Retina (tissue), 1 donor: ENCODE results near the gene CTCFL.
"Not testable (repeated sequence)": the region's sequence is repeated elsewhere in the genome, so short reads cannot be mapped to it uniquely, and the experiment has no call there.

ENCODE experiments used
- DNase-seq: peaks from one replicate; pipeline ENCODE4 v3.0.0-alpha.2; 2016

Gene CTCFL

GRCh38 chr20:57536120-57536708 is 11.3 kb upstream of the CTCFL start:
- DNase-seq = no peak

GRCh38 chr20:57535297-57535696 is 10.4 kb upstream of the CTCFL start:
- no peak for DNase-seq

GRCh38 chr20:57532104-57532503 is 7.2 kb upstream of the CTCFL start:
- no peak for DNase-seq

- no peak for DNase-seq
These were observed 5.5 kb upstream of the CTCFL start for GRCh38 chr20:57530327-57530981.

DNA sequence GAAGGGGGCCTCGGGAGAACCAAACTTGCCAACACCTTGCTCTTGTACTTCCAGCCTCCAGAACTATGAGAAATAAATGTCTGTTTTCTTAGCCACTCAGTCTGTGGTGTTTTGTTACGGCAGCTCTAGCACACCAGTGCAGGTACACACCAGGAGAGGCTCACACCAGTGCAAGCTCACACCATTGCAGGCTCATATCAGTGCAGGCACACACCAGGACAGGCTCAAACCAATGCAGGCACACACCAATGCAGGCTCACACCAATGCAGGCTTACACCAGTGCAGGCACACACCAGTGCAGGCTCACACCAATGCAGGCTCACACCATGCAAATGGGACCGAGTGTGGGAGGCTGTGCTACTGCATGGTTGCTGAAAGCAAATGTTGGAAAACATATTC is 4.9 kb upstream of the CTCFL start:
- no peak for DNase-seq

DNA sequence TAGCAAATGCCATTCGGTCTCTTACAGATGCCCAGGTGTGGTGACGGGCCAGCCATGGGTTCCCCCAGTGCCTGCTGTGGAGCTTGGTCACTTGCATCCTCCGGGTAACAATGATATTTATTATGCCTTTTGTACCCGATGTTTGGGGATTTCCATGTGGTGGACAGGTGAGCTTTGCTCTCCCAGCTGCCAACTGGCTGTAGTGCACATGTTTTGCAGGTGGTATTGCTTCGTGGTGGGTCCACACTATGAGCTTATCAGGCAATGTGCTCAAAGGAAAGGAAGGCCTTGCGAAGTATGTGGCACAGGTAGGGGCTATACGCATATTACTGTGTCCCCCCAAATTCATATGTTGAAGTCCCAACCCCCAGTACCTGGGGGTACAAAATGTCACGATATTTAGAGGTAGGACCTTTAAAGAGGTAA is 4.2 kb upstream of the CTCFL start:
- no peak for DNase-seq

DNA sequence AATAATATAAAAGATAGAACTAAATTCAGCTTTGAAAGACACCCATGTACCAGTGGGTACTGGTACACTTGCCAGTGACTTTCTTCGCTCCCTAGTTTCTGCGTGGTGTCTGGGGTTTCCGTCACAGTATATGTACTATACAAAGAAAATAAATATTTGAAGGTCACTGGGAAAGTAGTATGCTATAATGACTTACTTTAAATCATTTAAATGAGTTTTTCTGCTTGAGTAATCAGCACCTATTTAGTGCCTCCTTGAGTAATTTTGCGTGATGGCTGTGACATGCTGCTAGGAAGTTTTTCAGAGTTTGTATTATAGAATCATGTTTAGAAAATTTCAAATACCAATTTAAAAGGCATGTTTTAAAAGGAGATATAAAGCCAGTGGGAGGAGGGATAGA is 3.2 kb upstream of the CTCFL start:
- no peak for DNase-seq

GRCh38 chr20:57527728-57528127 is 2.8 kb upstream of the CTCFL start:
- no peak for DNase-seq

GRCh38 chr20:57526885-57527460 is 2.0 kb upstream of the CTCFL start:
- no peak for DNase-seq

- DNase-seq = no peak
These were observed 1.3 kb upstream of the CTCFL start for GRCh38 chr20:57526087-57526884.

- no peak for DNase-seq
These were observed 567 bp upstream of the CTCFL start for GRCh38 chr20:57525328-57526086.

DNA sequence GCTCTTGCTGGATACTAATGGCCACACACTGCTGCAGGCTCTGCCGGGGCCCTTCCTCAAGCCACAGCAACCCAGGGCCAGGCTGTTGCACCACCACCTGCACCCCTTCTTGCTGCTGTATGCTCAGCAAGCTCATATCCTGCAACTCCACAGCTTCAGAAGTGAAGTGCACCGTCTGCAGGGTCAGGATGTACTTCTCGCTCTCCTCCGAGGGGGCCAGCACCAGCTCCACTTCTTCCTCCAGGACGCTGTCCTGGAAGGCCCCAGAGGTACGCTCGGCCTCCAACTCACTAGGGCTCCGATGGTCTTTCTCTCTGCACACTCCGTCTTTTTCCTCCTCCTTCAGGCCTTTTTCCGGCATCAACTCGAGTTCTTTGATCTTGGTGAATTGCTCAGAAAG is 1.2 kb downstream of the CTCFL start:
- no peak for DNase-seq

DNA sequence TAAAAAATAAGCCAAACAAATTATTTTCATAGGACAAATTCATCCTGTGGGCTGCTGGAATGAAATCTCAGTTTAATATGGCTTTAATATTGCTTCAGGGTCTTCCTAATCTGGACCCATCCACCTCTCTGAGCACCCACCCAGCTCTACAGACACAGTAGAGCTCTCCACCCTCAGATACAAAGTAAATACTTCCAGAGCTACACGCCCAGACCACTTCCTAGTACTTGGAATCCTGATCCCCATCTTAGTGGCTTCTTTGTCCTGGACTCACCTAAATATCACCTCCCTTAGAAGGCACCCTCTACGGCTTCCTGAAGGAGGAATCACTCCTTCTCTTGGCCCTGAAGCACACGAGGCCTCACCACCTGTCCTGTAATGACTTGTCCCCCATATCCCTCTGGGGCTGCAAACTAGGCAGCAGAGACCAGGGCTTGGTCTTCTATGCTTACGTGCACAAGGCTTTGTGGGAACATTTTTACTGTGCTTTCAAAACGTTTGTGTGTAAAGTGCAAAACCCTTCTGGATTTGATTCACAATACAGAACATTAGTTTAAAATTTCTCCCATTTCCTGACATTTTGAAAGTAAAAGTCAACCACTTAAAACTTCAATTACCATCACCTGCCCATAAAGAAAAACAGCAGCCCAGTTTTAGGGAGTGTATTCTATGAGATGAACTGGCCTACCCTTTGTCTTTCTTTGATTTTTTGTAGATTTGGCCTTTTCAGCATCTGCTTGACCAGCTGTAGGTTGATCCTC is 2.4 kb downstream of the CTCFL start:
- DNase-seq = no peak

GRCh38 chr20:57517904-57518303 is 7.0 kb downstream of the CTCFL start:
- no peak for DNase-seq

- peak; percentile 74 for DNase-seq
These were observed 10.6 kb downstream of the CTCFL start for GRCh38 chr20:57514273-57514751.

DNA sequence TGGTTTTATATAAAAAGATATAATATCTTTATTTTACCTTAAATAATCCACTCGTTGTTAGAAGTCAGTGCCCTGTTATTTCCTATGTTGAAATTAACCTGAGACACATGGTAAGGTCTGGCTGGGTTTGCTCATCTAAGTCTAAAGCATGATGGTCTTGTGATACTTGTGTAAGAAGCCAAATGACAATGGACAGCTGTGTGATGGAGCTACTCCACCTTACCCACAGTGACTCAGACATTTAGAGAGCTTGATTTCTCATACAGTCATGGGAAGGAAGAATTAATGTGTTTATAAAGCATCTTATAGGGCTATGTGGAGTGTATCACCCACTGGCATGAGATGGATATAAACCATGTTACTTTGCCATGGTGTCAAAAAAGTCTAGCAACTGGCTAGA is 11.7 kb downstream of the CTCFL start:
- no peak for DNase-seq

GRCh38 chr20:57512432-57512831 is 12.5 kb downstream of the CTCFL start:
- no peak for DNase-seq

GRCh38 chr20:57511709-57512108 is 13.2 kb downstream of the CTCFL start:
- DNase-seq = not testable (repeated sequence)

DNA sequence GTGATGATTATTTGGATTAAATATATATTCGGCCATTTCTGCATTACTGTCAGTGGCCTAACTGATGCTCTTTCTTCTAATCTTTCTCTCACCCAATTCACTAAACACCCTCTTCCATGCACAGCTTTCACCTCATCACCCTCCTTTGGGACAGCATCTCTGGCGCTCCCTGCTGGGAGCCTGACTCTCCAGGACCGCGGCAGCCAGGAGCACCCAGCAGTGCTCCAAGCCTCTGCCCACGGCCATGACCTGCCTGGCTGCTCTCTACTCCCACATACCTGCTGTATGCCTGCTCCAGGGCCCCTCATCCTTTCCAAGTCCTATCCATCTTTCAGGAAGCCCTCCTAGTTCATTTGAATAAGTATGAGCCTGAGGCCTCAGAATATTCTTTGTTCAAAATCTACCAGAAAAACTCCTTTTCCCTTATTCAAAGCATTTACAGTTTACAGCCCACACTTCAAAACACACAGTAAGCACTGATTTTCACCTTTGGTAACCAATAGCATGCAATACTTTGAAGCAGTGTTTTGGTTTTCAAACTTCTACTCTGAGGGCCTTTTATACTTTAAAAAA is 15.2 kb downstream of the CTCFL start:
- no peak for DNase-seq

DNA sequence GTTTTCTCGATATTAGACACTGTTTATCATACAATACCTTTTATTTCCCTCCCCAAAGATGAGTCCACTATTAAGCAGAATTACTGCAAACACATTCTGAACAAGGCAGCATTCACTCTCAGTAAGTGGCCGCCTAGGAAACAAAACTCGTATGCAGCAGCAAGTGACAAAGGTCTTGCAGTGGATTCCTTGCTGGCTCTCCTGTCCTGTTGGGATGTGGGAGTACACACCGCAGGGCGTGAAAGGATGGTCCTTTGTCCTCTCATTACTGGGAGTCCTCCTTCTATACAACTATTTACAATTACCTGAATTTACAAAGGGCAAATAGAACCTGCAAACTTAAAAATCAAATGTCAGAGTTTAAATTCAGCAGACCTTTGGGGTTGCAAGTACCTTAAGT is 16.1 kb downstream of the CTCFL start:
- DNase-seq = no peak

DNA sequence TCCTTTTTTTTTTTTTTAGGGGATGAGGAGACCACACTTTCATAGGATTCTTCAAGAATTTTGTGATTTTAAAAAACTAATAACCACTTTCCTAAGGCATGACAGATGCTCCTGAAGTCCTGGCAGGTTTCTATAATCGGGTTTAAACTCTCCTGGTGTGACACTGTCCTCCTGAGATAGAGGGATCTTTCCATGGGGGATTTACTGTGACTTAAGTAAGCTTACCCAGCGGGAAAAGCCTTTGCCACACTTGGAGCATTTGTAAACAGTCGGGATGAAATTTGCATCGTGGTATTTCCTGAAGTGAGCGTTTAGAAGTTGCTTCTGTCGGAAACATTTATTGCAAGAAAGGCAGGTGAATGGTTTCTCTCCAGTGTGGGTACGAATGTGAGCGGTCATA is 16.6 kb downstream of the CTCFL start:
- DNase-seq = no peak

GRCh38 chr20:57507477-57507876 is 17.5 kb downstream of the CTCFL start:
- DNase-seq = no peak
